Cortex of kidney (tissue), 1 donor: ENCODE results near the gene LYRM9.
"Not testable (repeated sequence)": the region's sequence is repeated elsewhere in the genome, so short reads cannot be mapped to it uniquely, and the experiment has no call there.

Source experiments
- DNase-seq: peaks from one replicate; lab custom pipeline; 2025; lab: John Stamatoyannopoulos, UW

LYRM9 gene

DNA sequence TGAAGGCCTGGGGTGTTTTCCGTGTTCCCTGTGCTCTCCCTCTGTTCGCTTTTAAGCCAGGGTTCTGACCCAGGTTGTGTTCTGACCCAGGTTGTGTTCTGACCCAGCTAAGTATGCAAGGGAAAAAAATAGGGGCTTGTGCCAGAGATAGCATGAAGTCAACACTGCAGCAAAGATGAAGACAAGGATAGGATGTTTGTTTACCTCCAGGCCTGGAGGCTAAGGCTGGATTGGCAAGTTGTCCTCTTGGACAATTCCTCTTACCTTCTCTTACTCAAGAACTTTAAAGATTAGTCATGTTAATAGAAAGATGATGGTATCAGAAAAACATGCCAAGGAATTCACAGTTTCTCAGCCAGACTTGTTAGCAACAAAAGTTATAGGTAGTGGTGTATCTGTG lies 19.4 kb downstream of the LYRM9 start:
- DNase-seq = no peak

DNA sequence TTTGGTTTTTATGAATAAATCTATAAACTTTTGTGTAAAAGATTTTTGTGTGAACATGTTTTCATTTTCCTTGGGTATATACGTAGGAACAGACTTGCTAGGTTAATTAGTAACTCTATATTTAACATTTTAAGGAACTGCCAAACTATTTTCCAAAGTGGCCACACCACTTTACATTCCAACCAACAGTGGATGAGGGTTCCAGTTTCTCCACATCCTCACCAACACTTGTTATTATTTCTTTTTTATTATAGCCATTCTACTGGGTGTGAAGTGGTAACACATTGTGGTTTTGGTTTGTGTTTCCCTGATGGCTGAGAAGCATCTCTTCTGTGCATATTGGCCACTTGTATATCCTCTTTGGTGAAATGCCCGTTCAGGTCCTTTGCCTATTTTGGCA lies 20.0 kb downstream of the LYRM9 start:
- DNase-seq = no peak

DNA sequence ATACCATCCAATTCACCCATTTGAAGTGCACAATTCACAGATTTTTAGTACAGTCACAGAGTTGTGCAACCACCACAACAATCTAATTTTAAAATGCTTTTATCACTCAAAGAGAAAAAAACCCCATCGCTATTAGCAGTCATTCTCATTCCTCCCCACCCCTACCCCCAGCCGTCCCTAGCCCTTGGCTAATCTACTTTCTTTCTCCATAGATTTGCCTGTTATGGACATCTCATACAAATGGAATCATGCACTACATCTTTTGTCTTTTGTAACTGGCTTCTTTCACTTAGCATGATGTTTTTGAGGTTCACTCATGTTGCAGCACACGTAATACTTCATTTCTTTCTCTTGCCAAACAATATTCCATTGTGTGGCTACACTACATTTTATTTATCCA lies 20.4 kb downstream of the LYRM9 start:
- no peak for DNase-seq

DNA sequence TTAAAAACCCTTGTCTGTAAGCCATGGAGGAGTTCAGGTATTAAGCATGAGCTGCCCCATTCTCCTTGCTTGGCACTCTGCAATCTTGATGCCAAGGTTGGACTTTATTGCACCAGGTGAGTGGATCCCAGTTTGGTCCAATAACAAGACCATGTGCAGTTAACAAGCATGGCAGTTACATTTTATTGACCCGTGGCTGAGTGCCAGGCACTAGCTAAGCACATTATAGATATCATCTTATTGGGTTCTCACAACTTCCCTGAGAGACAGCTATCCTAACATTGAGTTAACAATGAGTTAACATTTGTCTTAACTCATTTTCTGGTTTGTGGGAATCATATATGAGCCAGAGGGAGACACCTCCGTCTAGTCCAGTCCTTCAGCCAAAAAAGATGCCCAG lies 21.8 kb downstream of the LYRM9 start:
- no peak for DNase-seq

DNA sequence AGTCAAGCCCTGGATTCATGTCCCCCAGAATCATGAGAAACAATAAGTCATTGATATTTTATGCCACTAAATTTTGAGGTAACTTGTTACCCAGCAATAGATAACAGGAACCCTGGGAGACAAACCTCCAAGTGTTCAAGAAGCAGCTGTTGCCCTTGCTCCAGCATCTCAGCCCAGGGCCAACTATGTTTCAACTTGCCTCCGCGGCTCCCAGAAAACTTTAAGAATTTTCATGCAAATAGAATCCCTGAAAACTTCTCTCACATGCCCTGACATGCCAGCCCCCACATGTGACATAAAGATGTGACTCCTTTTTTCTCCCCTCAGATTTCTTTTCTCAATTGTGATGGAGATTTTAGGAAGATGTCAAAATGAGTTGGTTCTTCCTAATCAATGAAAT lies 22.8 kb downstream of the LYRM9 start:
- no peak for DNase-seq

DNA sequence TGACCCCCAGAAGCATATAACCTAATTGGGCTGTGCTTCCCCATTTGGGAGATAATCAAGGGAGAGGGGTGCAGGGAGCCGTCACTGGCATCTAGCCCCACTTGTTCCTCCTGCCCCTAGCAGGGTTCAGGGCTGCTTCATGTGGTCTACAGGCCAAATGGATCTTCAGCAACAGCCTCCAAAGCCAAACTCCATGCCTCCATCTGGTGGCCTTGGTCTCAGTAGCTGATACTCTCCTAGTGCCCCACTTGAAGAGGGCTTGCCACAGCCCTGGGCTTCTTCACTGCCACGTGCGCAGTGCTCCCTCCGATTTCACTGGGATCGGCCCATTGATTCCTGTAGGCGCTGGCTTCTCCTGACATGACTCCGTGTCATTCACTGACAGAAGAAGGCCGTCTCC lies 24.6 kb downstream of the LYRM9 start:
- DNase-seq = no peak

DNA sequence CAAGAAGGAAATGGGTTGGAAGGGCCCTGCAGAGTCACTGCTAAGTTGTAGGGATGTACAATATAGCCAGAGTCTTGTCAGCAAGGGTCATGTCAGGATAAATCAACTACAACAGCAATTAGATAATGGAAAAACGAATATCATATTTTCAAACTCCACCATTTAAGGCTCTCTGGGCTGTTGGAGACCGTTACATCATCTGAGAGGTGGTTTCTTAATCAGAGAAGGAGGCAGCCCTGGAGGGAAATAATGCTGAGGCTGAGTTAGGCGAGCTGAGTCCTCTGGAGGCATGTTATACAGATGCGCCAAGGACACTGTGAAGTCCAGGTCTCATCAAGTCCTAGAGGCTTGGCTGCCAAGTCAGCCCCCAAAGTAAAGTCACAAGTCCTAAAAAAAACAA lies 30.3 kb downstream of the LYRM9 start:
- DNase-seq = no peak

DNA sequence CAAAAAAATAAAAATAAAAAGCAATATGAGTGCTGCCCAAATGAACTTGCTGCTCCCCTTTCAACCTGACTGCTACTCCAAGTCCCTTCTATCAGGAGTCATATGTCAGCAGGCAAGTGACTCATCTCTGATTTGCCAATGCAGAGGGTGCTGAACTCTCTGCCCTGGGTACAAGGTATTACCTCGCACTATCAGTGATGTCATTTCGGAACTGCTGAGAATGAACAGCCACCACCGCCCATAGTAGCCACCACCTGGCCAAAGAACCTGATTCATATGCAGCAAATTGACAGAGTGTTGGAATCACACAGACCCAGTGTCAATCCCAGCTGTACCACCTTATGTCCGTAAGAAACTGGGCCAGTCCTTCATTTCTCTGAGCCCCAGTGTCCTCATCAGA lies 31.2 kb downstream of the LYRM9 start:
- DNase-seq = no peak

DNA sequence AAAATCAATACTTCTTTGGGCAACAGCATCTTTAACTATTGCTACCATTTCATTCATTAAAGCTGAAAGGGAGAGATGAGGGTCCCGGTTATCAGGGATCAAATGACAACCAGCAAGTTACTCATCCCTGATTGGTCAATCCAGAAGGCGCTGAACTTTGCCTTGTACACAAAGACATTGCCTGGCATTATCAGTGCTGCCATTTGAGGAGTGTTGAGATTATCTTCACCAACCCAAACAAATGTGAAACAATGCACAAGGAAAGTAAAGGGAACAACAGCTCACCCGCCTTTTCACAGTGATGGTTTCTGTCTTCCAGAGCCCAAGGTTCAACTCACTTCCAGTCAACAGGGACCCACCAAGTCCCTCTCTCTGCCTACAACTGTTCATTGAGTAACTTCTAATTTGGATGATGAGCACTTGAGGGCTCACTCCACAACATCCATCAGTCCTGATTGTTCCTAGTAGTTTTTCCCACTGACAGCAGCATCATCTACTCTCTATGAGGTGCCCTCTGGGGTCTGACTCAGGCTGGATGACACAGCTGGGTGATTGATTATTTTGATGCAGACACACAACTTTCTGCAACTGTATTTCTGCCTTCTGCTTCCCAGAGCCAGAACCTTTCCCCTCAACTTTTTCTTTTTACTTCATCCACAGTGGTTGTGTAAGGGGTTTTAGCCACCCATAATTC lies 32.0 kb downstream of the LYRM9 start:
- DNase-seq = no peak

DNA sequence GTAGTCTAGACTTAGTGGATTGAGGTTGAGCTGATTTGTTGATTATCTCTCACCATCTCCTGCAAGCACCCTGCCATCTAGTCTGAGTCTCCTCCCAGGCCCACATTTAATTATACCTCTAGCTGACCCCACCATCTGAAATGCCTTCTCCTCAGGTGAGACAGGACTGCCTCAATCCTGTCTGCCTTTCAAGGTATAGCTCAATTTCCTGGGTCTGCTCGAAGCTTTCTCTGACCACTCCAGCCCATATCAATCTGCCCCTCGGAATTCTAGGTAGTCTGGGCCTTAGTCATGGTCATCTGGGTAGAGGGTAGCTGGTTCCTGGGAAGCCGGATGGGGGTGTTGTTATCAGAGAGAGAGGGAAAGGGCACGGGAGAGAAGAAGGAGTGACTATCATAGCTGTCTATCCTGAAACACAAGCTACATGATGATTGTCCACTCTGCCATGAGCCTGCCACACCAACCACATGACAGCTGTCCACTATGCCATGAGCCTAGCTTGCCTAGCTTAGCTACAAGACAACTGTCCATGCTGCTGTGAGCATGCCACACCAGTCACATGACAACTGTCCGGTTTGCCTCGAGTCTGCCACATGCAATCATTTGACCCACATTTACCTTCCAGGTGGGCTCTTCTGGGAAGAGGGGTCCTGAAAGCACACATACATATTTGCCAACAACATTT lies 34.4 kb downstream of the LYRM9 start:
- DNase-seq = no peak

DNA sequence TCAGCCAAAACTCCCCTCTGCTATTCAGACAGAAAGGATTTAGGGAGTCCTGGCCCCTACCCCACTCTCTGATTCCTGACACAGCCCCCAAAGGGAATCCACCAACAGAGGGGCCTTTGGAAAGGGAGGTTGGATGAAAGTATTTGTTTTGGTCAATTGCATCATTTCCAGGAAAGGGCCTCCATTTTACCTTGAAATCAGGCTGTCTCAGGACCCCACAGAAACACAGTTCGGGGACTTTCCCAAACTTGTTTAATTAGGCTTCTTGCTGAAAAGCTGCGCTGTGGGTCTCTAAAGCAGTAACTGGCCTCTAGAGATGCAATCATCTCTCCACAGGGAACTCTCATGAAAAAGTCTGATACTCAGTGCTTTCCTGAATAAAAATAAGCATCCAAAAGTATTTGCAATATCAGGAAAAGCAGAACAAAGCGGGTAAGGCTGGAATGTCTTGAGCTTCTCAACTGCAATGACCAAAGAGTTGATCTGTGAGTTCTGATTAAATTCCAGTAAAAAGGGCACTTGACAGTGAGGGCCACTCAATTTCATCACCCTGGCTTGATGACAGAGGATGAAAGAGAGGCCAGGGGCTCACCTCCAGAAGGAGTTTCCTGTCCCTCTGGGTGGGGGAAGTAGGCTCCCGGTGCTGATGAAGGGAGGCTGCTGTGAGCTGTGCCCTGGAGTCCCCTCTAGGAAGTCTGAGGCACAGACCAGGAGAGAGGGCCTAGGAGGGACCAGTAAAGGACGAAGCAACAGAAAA lies 36.3 kb downstream of the LYRM9 start:
- DNase-seq = no peak

DNA sequence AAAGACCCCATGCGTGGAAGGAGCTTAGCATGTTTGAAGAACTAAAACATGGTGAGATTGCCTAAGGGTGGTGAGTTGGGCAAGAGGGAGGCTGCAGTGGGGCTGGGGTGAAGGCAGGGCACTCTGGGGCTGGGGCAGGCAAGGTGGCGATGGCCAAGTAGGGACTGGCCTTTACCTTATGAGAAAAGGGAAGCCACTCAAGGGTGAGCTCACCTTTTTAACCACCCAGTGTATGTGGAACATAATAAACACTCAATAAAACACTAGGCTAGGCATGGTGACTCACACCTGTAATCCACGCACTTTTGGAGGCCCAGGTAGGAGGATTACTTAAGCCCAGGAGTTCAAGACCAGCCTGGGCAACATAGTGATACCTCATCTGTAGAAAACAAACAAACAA lies 37.7 kb downstream of the LYRM9 start:
- no peak for DNase-seq

DNA sequence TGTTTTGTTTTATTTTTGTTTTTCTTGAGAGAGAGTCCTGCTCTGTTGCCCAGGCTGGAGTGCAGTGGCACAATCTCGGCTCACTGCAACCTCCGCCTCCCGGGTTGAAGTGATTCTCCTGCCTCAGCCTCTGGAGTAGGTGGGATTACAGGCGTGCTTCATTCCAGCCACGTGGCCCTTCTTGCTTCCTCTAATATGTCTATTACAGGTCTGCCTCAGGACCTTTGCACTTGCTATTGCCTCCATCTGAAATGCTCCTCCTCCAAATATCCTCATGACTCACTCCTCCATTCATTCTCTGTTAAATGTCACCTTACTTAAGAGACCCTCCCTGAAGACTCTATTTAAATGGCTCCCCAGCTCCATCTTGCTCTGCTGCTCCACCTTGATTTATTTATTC lies 39.0 kb downstream of the LYRM9 start:
- no peak for DNase-seq

DNA sequence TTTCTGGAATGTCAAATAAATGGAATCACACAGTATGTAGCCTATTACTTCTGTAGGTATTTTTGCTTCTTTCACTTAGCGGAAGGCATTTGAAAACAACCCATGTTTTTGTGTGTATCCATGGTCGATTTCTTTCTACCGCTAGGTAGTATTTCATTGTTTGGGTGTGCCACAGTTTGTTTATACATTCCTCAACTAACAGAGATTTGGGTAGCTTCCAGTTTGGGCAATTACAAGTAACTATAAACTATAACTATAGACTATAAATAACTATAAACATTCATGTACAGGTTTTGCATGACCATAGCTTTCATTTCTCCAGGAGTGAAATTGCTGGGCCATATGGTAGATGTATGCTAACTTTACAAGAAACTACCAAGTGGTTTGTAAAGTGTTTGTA lies 40.1 kb downstream of the LYRM9 start:
- no peak for DNase-seq

DNA sequence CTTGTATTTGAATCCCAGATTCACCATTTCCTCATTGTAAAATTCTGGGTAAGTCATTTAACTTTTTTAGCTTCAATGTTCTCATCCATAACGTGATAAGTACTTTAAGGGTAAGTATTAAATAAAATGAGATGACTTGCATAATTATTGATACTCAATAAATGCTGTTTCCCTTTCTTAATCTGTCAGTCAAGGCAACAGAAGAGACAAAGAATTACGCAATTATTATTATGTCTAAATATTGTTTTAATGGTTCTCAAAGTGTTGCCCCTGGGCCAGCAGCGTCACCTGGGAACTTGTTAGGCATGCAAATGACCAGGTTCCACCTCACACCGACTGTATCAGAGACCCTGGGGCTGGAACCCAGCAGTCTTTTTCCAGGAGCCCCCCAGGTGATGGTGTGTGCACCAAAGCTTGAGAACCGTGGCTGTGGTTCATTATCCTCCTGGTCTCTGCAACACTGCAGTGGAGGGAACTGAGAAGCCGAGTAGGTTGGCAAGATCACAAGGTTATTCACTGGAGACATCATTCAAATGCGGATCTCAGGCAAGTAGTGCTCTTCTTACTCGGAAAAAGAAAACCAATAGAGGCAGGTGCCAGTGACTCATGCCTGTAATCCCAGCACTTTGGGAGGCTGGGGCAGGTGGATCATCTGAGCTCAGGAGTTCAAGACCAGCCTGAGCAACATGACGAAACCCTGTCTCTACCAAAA lies 43.5 kb downstream of the LYRM9 start:
- no peak for DNase-seq

DNA sequence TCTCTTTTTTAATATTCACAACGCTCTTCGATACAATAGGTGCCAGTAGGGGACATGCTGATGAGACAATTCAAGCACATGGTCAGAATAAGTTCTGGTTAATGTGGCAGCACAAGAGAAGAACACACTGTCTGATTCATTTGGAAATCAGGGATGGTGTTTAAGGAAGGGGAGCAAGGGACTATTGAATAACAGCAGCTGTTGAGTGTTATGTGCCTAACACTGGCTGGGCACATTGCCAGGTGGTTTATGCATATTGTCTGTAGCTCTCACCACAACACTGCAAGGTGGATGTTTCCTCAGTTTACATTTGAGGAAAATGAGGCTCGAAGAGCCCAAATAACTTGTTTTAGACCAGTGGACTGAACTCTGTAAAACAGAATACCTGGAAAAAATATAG lies 44.2 kb downstream of the LYRM9 start:
- DNase-seq = no peak

DNA sequence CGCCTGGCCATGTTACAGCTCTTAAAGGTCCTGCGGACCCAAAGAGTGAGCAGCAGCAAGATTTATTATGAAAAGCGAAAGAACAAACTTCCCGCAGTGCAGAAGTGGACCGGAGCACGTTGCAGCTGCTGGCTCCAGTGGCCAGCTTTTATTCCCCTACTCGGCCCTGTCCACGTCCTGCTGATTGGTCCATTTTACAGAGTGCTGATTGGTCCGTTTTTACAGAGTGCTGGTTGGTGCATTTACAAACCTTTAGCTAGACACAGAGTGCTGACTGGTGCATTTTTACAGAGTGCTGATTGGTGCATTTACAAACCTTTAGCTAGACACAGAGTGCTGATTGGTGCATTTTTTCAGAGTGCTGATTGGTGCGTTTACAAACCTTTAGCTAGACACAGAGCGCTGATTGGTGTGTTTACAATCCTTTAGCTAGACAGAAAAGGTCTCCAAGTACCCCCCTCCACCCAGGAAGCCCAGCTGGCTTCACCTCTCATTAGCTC lies 46.3 kb downstream of the LYRM9 start:
- DNase-seq = not testable (repeated sequence)

DNA sequence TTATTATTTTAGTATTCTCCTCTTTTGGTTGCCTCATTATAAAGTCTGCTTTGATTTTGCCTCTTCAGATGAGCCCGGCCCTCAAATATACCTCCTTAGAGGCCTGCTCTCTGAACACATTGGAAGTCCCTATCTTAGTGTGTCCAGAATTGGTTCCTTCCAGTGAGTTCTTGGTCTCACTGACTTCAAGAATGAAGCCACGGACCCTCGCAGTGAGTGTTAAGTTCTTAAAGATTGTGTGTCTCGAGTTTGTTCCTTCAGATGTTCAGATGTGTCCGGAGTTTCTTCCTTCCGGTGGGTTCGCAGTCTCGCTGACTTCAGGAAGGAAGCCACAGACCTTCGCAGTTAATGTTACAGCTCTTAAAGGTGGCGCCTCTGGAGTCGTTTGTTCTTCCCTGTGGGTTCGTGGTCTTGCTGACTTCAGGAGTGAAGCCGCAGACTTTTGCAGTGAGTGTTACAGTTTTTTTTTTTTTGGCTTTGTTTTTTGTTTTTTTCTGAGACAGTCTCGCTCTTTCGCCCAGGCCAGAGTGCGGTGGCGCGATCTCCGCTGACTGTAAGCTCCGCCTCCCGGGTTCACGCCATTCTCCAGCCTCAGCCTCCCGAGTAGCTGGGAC lies 47.0 kb downstream of the LYRM9 start:
- no peak for DNase-seq

DNA sequence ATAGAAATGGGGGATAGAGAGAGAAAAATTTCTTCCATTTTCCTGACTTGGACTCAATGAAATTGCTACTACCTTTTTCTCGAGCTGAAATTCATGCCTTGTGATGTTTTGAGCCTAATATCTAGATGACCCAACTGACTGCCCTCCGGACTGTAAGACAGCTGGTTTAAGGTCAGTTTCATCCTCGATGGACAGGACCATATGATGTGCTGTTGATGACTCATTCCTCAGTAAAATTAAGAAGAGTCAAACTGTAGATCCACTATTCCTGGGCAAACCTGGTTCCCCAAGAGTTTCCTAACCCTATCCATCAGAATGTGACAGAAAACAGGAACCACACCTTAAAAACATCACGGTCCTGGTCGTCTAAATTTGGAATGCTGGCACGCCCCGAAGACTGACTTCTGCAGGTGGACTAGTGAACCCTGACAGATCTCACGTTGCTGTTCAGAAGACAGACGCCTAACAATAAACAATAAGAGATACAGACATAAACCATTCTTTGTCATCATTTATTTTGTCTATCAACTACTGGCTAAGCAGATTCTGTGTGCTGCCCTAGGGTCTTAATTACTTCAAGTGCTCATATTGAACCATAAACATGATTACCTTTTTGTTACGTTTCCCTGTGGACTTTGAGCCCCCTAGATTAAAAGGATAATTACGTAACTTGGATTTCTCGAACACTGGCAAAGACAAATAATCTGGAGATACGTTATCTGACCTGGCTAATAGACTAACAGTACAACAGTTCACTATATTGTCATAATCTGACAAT lies 47.7 kb downstream of the LYRM9 start:
- DNase-seq = no peak

DNA sequence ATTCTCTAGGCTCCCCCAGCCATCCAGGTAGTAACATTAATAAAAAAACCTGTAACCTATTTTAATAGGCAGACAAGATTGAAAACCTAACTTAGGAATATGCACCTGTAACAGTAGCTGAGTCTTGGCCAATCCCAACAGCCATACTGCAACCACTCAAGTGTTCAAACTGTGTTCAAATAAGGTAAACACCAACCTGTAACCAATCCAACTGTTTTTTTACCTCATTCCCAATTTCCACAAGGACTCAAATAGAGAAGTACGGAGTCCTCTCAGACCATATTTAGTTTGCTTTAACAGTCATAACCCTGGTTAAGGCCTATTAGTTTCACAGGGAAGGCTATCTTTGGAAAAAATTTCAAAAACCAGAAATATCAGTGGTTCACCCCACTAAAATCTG lies 52.5 kb downstream of the LYRM9 start:
- no peak for DNase-seq

DNA sequence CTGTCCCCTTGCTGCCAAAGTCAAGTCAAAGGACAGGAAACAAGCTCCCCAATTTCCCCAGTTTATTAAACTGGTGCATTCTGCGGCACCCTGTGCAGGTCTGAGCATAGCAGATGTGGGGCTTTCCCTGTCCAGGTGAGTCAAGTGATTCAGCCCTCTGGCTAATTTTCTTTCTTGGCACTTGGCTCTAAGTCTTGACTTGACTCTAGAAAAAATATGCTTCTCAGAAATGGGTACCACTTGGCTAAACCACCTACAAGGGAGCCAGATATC lies 52.8 kb downstream of the LYRM9 start:
- DNase-seq = not testable (repeated sequence)
